NCI-H2107 treated with DMSO at 0.1 percent for 48 hours (cell line): Measurements from ENCODE around the gene SIM1.

ENCODE experiments used
- DNase-seq: peaks from one replicate; lab custom pipeline; 2025; ENCODE audit not compliant: unreplicated experiment; lab: John Stamatoyannopoulos, UW

SIM1 gene

DNA sequence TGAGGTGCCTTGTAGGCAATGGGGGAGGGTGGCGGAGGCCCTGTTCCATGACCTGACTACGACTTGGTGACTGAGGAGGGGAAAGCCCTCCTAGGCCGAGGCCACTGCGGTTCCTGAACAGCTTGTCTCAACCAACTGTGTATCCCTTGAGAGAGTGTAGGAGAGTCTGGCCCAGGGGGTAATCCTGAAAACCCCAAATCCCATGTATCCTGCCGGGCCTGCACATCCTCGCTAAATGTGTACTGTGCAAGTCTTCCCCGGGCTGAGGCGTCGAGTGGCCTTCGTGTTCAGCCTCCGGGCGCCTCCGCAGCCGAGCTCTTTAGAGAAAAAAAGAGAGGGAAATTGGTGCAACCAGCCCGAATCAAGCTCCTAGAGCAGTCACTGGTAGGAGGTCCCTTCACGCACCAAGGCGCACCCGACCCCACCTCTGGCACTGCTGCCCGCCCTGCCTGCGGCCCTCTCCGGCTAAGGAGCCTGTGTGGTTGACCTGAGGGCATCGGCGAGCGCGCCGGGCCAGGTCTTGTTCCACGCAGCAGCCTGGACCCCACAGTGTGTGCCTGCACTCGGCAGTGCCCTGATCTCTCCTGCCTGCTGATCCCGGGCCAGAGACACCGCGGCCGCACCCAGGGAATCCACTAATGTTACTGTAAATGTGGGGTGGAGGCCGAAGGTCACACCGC is 7.3 kb downstream of the SIM1 start:
- DNase-seq = no peak

- DNase-seq = no peak
These were observed 7.8 kb downstream of the SIM1 start for GRCh38 chr6:100456908-100457235.

DNA sequence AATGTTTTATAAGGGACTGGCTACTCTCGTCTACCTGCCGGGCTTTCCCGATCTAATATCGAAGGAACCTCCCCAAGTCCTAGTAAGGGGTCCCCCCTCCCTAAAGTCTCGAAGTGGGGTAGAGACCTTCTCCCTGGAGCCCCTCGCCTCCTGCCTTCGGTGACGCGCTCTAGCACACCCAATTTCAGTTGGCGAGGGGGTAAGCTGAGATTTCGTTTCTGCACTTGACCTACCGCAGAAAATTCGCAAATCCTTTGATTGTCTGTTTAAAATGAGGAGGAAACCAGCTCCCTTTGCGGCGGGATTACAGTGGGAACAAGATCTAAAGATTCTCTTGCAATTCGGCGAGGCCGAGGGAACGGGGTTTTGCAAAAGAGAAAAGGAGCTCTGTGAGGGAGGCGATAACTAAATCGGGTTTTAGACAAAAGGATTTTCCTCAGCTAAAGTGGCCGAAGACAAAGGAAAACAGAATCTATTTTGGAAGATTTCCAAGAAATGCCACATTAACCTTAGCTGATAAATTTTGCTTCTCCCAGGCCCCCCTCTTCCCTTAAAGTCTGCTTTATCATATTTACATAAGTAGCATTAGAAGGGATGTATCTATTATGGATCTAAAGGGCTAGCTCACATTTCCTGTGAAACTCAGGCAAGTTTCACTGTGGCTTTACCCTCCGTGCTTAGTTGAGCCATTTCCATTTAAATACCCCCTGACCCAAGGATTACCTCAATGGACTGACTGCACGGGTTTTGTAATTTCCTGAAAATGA is 8.4 kb downstream of the SIM1 start:
- no peak for DNase-seq

GRCh38 chr6:100455230-100456124 is 9.2 kb downstream of the SIM1 start:
- no peak for DNase-seq

- DNase-seq = no peak
These were observed 10.0 kb downstream of the SIM1 start for GRCh38 chr6:100454551-100455229.

- no peak for DNase-seq
These were observed 10.8 kb downstream of the SIM1 start for GRCh38 chr6:100453701-100454521.

DNA sequence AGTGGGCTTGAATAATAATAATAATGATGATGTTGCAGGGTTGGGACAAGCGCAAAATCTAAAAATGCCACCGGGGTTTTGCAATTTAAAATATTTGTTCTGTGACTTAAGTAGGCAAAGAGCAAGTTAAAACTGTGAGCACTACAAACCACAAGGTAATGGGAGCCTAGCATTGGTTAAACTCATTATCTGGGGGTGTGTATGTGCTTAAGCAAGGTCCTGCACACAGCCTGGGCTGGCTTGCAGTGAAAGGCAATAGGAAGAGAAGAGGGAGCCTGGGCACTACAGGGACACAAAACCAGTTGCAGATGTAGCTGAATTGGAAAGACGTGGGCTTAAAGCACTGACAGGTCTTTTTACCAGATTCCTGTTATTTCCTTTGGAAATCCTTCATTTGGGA is 11.7 kb downstream of the SIM1 start:
- no peak for DNase-seq

DNA sequence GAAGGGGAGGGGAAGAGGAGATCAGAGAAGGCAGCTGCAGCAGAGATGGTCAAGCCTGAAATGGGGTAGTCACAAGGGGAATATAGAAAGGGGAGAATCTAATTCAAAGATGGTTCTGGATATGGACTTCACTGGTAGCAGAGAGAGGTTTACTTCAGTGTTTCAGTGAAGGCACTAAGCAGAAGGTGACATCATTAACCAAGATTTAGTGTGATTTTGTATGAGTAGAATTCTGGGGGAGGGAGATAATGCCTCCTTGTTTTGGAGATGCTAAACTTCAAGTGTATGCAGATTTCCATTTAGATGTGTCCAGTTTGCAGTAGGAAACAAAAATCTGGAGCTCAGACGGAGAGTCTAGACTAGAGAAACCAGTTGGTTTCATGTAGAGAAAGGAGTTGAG is 13.1 kb downstream of the SIM1 start:
- no peak for DNase-seq

GRCh38 chr6:100449239-100449691 is 15.5 kb downstream of the SIM1 start:
- no peak for DNase-seq

GRCh38 chr6:100447900-100448748 is 16.6 kb downstream of the SIM1 start:
- no peak for DNase-seq

DNA sequence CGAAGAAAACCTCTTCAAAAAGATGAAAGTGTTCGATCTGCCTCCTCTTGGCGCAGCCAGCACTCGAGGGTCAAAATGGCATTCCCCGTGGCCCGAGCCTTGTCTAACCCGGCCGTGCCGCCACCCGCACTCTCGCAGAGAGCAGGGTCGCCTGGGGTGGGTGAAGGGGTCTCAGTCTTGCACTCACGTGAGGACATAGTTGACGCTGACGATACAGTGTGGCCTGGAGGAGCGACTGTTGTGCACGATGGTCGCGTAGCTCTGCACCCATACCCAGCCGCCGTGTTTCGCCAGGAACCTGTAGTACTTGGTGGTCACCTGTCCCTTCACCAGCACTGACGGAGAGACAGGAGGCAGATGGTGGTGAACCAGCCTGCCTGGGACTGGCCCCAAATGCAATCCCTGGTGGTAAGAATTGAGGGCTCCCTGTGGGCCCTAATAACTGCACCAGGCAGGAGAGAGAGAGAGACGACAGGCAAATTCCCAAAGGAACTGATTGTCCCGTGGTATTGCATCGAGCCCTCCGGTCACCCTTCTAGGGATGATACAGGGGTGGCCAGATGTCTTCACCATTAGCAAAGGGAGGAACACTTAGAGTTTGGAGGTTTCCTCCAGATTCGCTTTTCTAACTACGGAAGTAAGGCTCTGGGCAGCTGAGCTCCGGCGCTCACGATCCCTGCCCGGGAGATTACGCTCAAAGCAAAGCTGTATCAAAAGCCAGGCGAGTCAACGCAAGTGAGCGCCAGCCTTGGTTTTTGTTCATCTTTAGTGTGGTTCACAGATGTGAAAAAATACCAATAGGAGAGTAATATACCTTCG is 17.4 kb downstream of the SIM1 start:
- DNase-seq = no peak

GRCh38 chr6:100446115-100447080 is 18.3 kb downstream of the SIM1 start:
- no peak for DNase-seq

- DNase-seq = no peak
These were observed 19.2 kb downstream of the SIM1 start for GRCh38 chr6:100445512-100445911.

GRCh38 chr6:100440935-100441334 is 23.8 kb downstream of the SIM1 start:
- DNase-seq = no peak

- no peak for DNase-seq
These were observed 29.4 kb downstream of the SIM1 start for GRCh38 chr6:100435299-100435698.

DNA sequence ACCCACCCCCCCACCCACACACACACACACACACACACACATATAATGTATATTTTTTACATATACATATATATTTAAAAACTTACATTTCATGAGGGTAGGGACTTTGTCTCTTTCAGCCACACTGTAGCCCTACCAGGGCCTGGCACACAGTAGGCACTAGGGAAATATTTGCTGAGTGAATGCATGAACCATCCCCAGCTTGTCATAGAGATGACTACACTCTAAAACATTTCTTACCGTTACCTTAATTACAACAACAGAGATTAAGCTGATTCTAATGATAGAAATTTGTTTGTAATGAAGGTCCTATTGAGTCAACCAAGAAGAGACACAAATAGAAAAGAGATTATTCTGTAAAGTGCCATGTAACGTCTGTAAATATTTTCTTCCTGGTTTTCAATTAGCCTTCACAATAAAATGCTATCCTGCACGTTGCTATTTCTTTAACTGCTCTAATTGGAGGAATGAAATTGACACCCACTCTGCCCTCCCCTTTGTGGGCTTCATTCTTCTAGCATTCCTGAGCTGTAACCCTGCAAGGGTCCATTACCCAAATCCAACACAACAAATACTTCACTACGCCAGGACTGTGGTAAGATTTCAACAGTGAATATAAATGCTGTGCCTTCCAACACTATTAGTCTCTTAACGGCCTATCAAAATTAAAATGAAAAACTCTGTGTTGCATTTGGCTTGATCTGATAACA is 30.8 kb downstream of the SIM1 start:
- no peak for DNase-seq

- DNase-seq = no peak
These were observed 32.6 kb downstream of the SIM1 start for GRCh38 chr6:100432136-100432535.
